ENCODE results near the gene ACOT6.
"Not testable (repeated sequence)": the region's sequence is repeated elsewhere in the genome, so short reads cannot be mapped to it uniquely, and the experiment has no call there.

The ACOT6 gene

DNA sequence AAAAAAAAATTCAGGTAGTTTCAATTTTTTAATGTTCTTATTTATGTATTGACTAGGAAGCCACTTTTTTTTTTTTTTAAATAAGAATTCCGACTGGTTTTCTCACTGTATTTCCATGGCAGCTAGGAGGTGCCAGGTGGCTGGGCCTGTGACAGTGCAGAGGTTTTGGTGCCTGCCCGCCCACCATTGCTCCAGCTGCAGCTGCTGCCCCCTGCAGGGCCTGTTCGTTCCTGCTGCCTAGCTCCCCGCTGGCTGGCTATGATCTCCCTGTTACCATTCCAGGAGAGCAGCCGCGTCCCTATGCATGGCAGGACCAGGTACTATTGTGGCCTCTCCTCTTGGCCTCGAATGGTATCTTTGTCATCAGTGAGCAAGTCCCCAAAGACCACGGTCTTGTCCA, 41.4 kb upstream of the ACOT6 start:
- TF ChIP-seq, protein P1, sequence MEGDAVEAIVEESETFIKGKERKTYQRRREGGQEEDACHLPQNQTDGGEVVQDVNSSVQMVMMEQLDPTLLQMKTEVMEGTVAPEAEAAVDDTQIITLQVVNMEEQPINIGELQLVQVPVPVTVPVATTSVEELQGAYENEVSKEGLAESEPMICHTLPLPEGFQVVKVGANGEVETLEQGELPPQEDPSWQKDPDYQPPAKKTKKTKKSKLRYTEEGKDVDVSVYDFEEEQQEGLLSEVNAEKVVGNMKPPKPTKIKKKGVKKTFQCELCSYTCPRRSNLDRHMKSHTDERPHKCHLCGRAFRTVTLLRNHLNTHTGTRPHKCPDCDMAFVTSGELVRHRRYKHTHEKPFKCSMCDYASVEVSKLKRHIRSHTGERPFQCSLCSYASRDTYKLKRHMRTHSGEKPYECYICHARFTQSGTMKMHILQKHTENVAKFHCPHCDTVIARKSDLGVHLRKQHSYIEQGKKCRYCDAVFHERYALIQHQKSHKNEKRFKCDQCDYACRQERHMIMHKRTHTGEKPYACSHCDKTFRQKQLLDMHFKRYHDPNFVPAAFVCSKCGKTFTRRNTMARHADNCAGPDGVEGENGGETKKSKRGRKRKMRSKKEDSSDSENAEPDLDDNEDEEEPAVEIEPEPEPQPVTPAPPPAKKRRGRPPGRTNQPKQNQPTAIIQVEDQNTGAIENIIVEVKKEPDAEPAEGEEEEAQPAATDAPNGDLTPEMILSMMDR (IDR thresholded peaks at IDR 0.05) = peak; percentile 41
- not testable (repeated sequence) for H3K4me3 Mint-ChIP-seq, H3K27ac Mint-ChIP-seq, H3K9me3 Mint-ChIP-seq
- Mint-ChIP-seq H3K36me3 (ENCODE audit: low read depth) (peaks cover 32% of the 10 kb centered on the region), H3K27me3 (ENCODE audit: low read depth, poor library complexity) (peaks cover 17% of the 10 kb centered on the region), H3K4me1 (peaks cover 32% of the 10 kb centered on the region)
- DNase-seq = peak; percentile 54

DNA sequence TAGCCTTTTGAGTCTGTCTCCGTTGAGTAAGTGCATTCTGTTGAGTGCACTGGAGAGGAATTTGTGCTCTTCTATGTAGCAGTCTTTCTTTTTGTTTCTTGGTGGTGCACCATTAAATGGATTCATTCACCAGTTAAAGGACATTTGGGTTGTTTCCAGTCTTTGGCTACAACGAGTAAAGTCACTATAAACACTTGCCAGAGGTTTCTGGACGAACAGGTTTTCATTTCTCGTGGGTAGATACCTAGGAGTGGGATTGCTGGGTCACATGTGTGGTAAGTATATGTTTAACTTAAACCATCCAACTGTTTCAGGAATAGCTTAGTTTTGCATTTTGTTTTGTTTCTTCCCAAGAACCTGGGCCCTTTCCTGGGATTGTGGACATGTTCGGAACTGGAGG, 39.3 kb upstream of the ACOT6 start:
- peaks cover 20% of the 10 kb centered on the region for H3K4me1 Mint-ChIP-seq
- H3K4me3 Mint-ChIP-seq, DNase-seq, H3K9me3 Mint-ChIP-seq: not testable (repeated sequence)
- peak overlapping the region; percentile 75 for H3K27ac Mint-ChIP-seq
- H3K36me3 Mint-ChIP-seq (ENCODE audit: low read depth) = peaks cover 34% of the 10 kb centered on the region
- peaks cover 17% of the 10 kb centered on the region for H3K27me3 Mint-ChIP-seq (ENCODE audit: low read depth, poor library complexity)

DNA sequence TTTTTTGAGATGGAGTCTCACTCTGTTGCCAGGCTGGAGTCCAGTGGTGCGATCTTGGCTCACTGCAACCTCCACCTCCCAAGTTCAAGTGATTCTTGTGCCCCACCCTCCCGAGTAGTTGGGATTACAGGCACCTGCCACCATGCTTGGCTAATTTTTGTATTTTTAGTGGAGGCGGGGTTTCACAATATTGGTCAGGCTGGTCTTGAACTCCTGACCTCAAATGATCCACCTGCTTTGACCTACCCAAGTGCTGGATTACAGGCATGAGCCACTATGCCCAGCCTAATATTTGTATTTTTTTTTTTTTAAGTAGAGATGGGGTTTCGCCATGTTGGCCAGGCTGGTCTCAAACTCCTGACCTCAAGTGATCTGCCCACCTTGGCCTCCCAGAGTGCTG, 38.6 kb upstream of the ACOT6 start:
- Mint-ChIP-seq H3K4me1 (peaks cover 13% of the 10 kb centered on the region), H3K36me3 (ENCODE audit: low read depth) (peaks cover 34% of the 10 kb centered on the region), H3K27me3 (ENCODE audit: low read depth, poor library complexity) (peaks cover 14% of the 10 kb centered on the region)
- DNase-seq, H3K4me3 Mint-ChIP-seq, H3K9me3 Mint-ChIP-seq, H3K27ac Mint-ChIP-seq: not testable (repeated sequence)

DNA sequence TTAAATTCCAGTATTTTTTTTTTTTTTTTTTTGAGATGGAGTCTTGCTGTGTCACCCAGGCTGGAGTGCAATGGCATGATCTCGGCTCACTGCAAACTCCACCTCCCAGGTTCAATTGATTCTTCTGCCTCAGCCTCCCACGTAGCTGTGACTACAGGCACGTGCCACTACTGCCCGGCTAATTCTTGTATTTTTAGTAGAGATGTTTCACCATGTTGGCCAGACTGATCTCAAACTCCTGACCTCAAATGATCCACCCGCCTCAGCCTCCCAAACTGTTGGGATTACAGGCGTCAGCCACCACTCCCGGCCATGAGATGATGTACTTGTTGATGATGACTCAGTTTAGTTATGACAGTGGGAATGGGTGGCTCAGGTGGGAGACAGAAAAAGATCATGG, 38.1 kb upstream of the ACOT6 start:
- H3K9me3 Mint-ChIP-seq, DNase-seq, H3K27ac Mint-ChIP-seq, H3K4me3 Mint-ChIP-seq, H3K4me1 Mint-ChIP-seq: not testable (repeated sequence)
- Mint-ChIP-seq H3K27me3 (ENCODE audit: low read depth, poor library complexity) (peaks cover 12% of the 10 kb centered on the region), H3K36me3 (ENCODE audit: low read depth) (peaks cover 34% of the 10 kb centered on the region)

DNA sequence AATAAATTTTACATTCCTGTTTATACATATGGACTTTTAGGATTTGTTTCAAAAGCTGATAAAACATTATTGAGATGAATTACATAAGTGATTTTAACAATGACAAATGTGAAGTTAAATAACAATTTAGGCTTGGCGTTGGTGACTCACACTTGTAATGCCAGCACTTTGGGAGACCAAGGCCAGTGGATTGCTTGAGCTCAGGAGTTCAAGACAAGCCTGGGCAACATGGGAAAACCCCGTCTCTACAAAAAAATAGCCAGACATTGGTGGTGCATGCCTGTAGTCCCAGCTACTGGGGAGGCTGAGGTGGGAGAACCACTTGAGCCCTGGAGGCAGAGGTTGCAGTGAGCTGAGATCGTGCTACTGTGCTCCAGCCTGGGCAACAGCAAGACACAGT, 35.9 kb upstream of the ACOT6 start:
- TF ChIP-seq, protein P1 (IDR thresholded peaks at IDR 0.05) = no peak
- Mint-ChIP-seq H3K4me3 (no peak overlapping the region), H3K9me3 (no peaks in the 10 kb centered on the region), H3K36me3 (ENCODE audit: low read depth) (peaks cover 34% of the 10 kb centered on the region), H3K27ac (no peak overlapping the region), H3K4me1 (no peaks in the 10 kb centered on the region), H3K27me3 (ENCODE audit: low read depth, poor library complexity) (peaks cover 4% of the 10 kb centered on the region)
- no peak for DNase-seq

DNA sequence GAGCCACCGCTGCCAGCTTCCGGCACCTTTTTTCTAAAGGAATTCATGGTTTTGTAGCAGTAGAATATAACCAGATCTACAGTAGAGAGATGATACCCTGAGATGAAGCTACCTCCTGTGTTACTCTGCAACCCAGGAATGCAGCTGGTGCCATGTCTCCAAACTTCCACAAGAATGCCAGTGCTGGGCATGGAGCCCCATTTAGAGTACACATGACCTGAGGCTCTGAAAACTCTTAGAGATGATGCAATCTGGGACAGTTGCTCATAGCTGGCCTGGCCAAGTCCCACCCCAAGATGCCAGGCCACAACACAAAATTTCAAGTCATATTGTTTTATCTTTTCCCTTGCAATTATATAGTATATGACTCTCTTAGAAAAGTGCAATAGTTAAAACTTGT, 35.1 kb upstream of the ACOT6 start:
- peaks cover 31% of the 10 kb centered on the region for H3K36me3 Mint-ChIP-seq (ENCODE audit: low read depth)
- H3K4me3 Mint-ChIP-seq; DNase-seq; H3K27ac Mint-ChIP-seq; H3K27me3 Mint-ChIP-seq (ENCODE audit: low read depth, poor library complexity); H3K9me3 Mint-ChIP-seq; H3K4me1 Mint-ChIP-seq: not testable (repeated sequence)

DNA sequence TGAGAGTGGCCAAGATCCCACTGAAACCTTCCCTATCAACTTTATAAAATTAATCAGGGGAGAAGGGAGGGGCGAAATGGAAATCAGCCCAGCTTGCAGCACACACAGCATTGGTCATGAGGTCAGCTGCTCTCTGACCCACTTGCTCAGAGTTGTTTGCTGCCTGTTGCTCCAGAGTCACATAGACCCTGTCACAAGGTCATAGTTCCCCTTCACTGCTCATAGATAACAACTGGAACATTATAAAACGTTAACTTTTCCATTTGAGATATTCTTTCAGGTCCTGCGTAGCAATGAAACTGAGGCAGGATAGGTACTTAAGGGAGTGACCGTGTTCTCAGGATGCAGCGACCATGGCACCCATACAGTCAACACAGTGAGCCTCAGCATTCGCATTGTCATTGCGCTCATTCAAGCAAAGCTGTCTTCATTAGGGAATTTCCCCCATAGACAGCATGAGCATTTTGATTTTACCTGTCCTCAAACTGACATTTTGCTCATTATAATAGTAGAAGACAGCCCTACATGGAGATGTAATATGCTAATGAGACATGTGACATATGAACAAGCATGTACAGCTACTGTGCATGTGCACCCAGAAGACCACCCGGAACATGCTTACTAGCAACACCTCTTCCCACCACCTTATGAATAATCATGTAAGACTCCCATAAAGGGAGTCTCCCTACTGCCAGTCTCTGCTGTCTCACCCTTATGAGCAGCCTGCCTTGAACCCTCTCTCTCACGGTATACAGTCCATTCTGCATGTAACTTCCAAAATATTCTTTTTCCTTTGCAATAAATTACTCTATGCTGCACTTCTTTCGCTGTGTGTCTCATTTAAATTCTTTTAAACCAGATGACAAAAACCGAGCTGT, 30.0 kb upstream of the ACOT6 start:
- not testable (repeated sequence) for H3K27ac Mint-ChIP-seq; DNase-seq; H3K36me3 Mint-ChIP-seq (ENCODE audit: low read depth); H3K4me3 Mint-ChIP-seq; H3K4me1 Mint-ChIP-seq; H3K9me3 Mint-ChIP-seq
- peaks cover 12% of the 10 kb centered on the region for H3K27me3 Mint-ChIP-seq (ENCODE audit: low read depth, poor library complexity)

DNA sequence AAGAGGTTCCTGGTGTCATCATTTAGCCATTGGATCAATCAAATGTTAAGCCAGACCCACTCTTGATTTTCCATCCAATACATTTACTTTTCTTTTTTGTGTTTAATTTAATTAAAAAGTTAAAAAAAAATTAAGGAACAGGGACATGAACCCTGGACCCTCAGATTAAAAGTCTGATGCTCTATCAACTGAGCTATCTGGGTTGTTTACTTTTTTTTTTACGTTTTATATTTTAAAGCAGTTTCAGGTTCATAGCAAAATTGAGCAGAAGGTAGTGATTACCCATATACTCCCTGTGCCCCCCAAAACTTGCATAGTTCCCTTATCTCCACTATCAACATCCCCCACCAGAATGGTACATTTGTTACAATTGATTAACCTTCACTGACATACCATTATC, 23.6 kb upstream of the ACOT6 start:
- H3K36me3 Mint-ChIP-seq (ENCODE audit: low read depth) = peaks cover 5% of the 10 kb centered on the region
- no peak overlapping the region for H3K4me3 Mint-ChIP-seq
- H3K9me3 Mint-ChIP-seq = peaks cover 12% of the 10 kb centered on the region
- DNase-seq = no peak
- TF ChIP-seq, protein P1 (IDR thresholded peaks at IDR 0.05) = no peak
- H3K4me1 Mint-ChIP-seq = no peaks in the 10 kb centered on the region
- no peak overlapping the region for H3K27ac Mint-ChIP-seq
- H3K27me3 Mint-ChIP-seq (ENCODE audit: low read depth, poor library complexity) = peaks cover 55% of the 10 kb centered on the region

Measured in nephron progenitor cell (in vitro differentiated cells).